Measurements from ENCODE around the gene PAQR8. TPM values are rescaled to one million over a fixed set of nuclear protein-coding genes. Genes with fewer than 3 reads are reported as not detected.

Gene PAQR8
- total RNA-seq, 6 experiments from 2014 or later, result 2.8 to 3.8 (median 3.1) TPM

- DNase-seq, result no peak
- Mint-ChIP-seq H3K27ac (no peak overlapping the region), H3K27me3 (ENCODE audit: insufficient read depth) (peaks cover 9% of the 10 kb centered on the region)
Observed at GRCh38 chr6:52337633-52338290, 24.2 kb upstream of the PAQR8 start.

GRCh38 chr6:52340603-52340880, 21.4 kb upstream of the PAQR8 start:
- no peaks in the 10 kb centered on the region for H3K9me3 Mint-ChIP-seq
- no peaks in the 10 kb centered on the region for H3K36me3 Mint-ChIP-seq (ENCODE audit: low read depth)
- DNase-seq, result peak; percentile 11
- peaks cover 7% of the 10 kb centered on the region for H3K27me3 Mint-ChIP-seq (ENCODE audit: insufficient read depth)
- peak overlapping the region; percentile 15; the same call in 1 of the 2 replicates for H3K27ac Mint-ChIP-seq
- H3K4me3 Mint-ChIP-seq, result no peak overlapping the region
- H3K4me1 Mint-ChIP-seq (ENCODE audit: low read depth), result peaks cover 32% of the 10 kb centered on the region
- TF ChIP-seq, protein P1, sequence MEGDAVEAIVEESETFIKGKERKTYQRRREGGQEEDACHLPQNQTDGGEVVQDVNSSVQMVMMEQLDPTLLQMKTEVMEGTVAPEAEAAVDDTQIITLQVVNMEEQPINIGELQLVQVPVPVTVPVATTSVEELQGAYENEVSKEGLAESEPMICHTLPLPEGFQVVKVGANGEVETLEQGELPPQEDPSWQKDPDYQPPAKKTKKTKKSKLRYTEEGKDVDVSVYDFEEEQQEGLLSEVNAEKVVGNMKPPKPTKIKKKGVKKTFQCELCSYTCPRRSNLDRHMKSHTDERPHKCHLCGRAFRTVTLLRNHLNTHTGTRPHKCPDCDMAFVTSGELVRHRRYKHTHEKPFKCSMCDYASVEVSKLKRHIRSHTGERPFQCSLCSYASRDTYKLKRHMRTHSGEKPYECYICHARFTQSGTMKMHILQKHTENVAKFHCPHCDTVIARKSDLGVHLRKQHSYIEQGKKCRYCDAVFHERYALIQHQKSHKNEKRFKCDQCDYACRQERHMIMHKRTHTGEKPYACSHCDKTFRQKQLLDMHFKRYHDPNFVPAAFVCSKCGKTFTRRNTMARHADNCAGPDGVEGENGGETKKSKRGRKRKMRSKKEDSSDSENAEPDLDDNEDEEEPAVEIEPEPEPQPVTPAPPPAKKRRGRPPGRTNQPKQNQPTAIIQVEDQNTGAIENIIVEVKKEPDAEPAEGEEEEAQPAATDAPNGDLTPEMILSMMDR (IDR thresholded peaks at IDR 0.05), result no peak

More at GRCh38 chr6:52337633-52338290, 24.2 kb upstream of the PAQR8 start:
- Mint-ChIP-seq H3K4me1 (ENCODE audit: low read depth) (peaks cover 38% of the 10 kb centered on the region), H3K4me3 (no peak overlapping the region), H3K36me3 (ENCODE audit: low read depth) (no peaks in the 10 kb centered on the region), H3K9me3 (no peaks in the 10 kb centered on the region)
- TF ChIP-seq, protein P1 (IDR thresholded peaks at IDR 0.05), result no peak

DNA sequence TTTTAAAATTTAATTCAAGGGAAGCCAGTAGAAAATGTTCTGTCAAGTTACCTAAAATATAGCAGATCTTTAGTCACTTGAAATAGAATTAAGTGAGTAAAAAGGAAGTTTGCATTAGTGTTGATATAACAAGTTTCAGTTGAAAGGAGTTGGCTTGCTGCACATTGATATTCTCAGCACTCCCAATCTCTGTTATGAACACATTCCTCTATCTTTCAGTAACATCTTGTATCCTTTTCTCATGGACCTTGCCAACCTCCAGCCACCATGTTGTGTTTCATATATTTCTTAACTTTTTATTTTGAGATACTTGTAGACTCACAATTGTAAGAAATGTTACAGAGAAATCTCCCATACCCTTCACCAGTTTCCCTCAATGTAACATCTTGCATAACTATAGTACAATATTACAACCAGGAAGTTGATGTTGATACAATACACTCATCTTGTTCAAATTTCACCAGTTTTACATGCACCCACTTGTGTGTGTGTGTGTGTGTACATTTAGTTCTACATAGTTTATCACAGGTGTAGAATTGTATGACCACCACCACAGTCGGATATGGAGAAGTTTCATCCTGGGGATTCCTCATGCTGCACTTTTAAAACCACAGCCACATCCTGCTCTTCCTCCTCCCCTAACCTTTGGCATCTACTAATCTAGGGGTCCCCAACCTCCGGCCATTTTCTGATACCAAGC, 20.2 kb upstream of the PAQR8 start:
- peaks cover 7% of the 10 kb centered on the region for H3K27me3 Mint-ChIP-seq (ENCODE audit: insufficient read depth)

GRCh38 chr6:52345311-52345710, 16.6 kb upstream of the PAQR8 start:
- TF ChIP-seq, protein P1 (IDR thresholded peaks at IDR 0.05), result no peak
- no peak overlapping the region for H3K4me3 Mint-ChIP-seq
- peaks cover 7% of the 10 kb centered on the region for H3K27me3 Mint-ChIP-seq (ENCODE audit: insufficient read depth)
- H3K9me3 Mint-ChIP-seq, result no peaks in the 10 kb centered on the region
- DNase-seq, result no peak
- H3K27ac Mint-ChIP-seq, result no peak overlapping the region
- H3K36me3 Mint-ChIP-seq (ENCODE audit: low read depth), result no peaks in the 10 kb centered on the region
- H3K4me1 Mint-ChIP-seq (ENCODE audit: low read depth), result peaks cover 32% of the 10 kb centered on the region

More for the DNA sequence above, 20.2 kb upstream of the PAQR8 start:
- Mint-ChIP-seq H3K9me3 (no peaks in the 10 kb centered on the region), H3K36me3 (ENCODE audit: low read depth) (no peaks in the 10 kb centered on the region), H3K27ac (no peak overlapping the region), H3K4me1 (ENCODE audit: low read depth) (peaks cover 37% of the 10 kb centered on the region), H3K4me3 (no peak overlapping the region)
- DNase-seq, result no peak
- TF ChIP-seq, protein P1 (IDR thresholded peaks at IDR 0.05), result no peak

- no peaks in the 10 kb centered on the region for H3K36me3 Mint-ChIP-seq (ENCODE audit: low read depth)
- TF ChIP-seq, protein P1 (IDR thresholded peaks at IDR 0.05), result no peak
- H3K4me3 Mint-ChIP-seq, result no peak overlapping the region
- H3K4me1 Mint-ChIP-seq (ENCODE audit: low read depth), result peaks cover 34% of the 10 kb centered on the region
- no peaks in the 10 kb centered on the region for H3K9me3 Mint-ChIP-seq
- H3K27ac Mint-ChIP-seq, result no peak overlapping the region
- DNase-seq, result peak; percentile 15
- peaks cover 7% of the 10 kb centered on the region for H3K27me3 Mint-ChIP-seq (ENCODE audit: insufficient read depth)
Observed at GRCh38 chr6:52346503-52346902, 15.4 kb upstream of the PAQR8 start.

All from HFFc6 (cell line).